K562 (cell line): ENCODE results near the gene DGLUCY. TPM values are rescaled to one million over a fixed set of nuclear protein-coding genes. Genes with fewer than 3 reads are reported as not detected.
A peak's percentile ranks its signal among the peaks of the same experiment; 100 is the strongest.

ENCODE experiments used
- ATAC-seq: fragments of 200-7000 bp; cut with Tn5 transposase; 3 replicates; pipeline ENCODE4 v1.9.1; 2020; ENCODE audit warnings: moderate library complexity
- BruUV-seq: library from RNA; stranded (reverse); fragments of 400-500 nt; replicated peaks from 2 replicates; lab custom pipeline; 2021; lab: Mats Ljungman, UMichigan
- CTCF ChIA-PET: fragments of 300-600 bp; formaldehyde crosslinking; extraction: SDS; loops from one replicate; lab custom pipeline; 2021; ENCODE audit warnings: low intra/inter-chr PET ratio; lab: Yijun Ruan, JAX
- POLR2A ChIA-PET: fragments of 300-600, 350-650 bp; sonication (Branson Sonifier 250); formaldehyde crosslinking; extraction: SDS; loops from one replicate; lab custom pipeline; 2021; ENCODE audit warnings: antibody characterized with exemption, inconsistent platforms; lab: Yijun Ruan, JAX
- DNase-seq, 4 experiments: peaks; one replicate each; pipeline versions ENCODE4 v3.0.0 to v3.0.0-alpha.2; 2011 to 2018; ENCODE audit warnings: low spot score in 3 of 4, mixed read lengths in 3 of 4; ENCODE audit errors: extremely low read depth in 1 of 4
- FAIRE-seq: peaks from 2 replicates; lab custom pipeline; 2011; peaks lifted over from hg19 to GRCh38; lab: Jason Lieb, UNC
- H2AFZ ChIP-seq: 2 replicates; pipeline ENCODE4 v1.6.0; 2011; ENCODE audit warnings: low read depth, low read length, control low read depth, inconsistent platforms
- H3K27ac ChIP-seq: fragments of 200-600 bp; 3 replicates; pipeline ENCODE4 v1.8.0; 2011; ENCODE audit warnings: low read depth, mild to moderate bottlenecking, control low read depth, inconsistent platforms, low read length, moderate library complexity, mixed read lengths; ENCODE audit errors: extremely low read depth
- H3K27me3 ChIP-seq, 2 experiments: fragments of 300-600 bp in 1 of 2; 2 replicates in 1 of 2; 3 replicates in 1 of 2; pipeline versions ENCODE4 v1.6.0 to v1.8.0; 2011; ENCODE audit warnings: inconsistent platforms in 2 of 2, low read length in 2 of 2, mild to moderate bottlenecking in 1 of 2, mixed read lengths in 1 of 2, moderate library complexity in 1 of 2; ENCODE audit not compliant: control insufficient read depth in 2 of 2, insufficient read depth in 2 of 2
- H3K36me3 ChIP-seq: fragments of 300-600 bp; 3 replicates; pipeline ENCODE4 v1.8.0; 2011; ENCODE audit warnings: mild to moderate bottlenecking, low read length, inconsistent platforms; ENCODE audit not compliant: control insufficient read depth, insufficient read depth
- H3K4me1 ChIP-seq, 2 experiments: fragments of 200-600 bp in 1 of 2; replicated peaks in 1 of 2; 2 replicates in 1 of 2; 3 replicates in 1 of 2; pipeline versions ENCODE4 v1.5.1 to v1.8.0; 2011; ENCODE audit warnings: inconsistent platforms in 2 of 2, low read length in 2 of 2, mild to moderate bottlenecking in 1 of 2, mixed read lengths in 1 of 2, moderate library complexity in 1 of 2; ENCODE audit not compliant: control insufficient read depth in 2 of 2, insufficient read depth in 2 of 2
- H3K4me2 ChIP-seq: 2 replicates; pipeline ENCODE4 v1.6.1; 2011; ENCODE audit warnings: low read length, control low read depth, inconsistent platforms, mixed read lengths; ENCODE audit not compliant: insufficient read depth
- H3K4me3 ChIP-seq: fragments of 200-600 bp; sonication (generic), shearing (Covaris generic); 2 replicates; pipeline ENCODE4 v1.5.1; 2016; ENCODE audit warnings: control low read depth, inconsistent platforms
- H3K79me2 ChIP-seq: fragments of 200-600 bp; 3 replicates; pipeline ENCODE4 v1.8.0; 2011; ENCODE audit warnings: low read length, inconsistent platforms; ENCODE audit not compliant: control insufficient read depth, insufficient read depth
- H3K9ac ChIP-seq, 2 experiments: 2 replicates each; pipeline versions ENCODE4 v1.6.0 to v1.6.1; 2011; ENCODE audit warnings: low read depth in 2 of 2, low read length in 2 of 2, control low read depth in 1 of 2, inconsistent platforms in 1 of 2, mild to moderate bottlenecking in 1 of 2, mixed read lengths in 1 of 2; ENCODE audit not compliant: insufficient read depth in 1 of 2
- H3K9me1 ChIP-seq: one replicate; pipeline ENCODE4 v1.6.0; 2011; ENCODE audit warnings: inconsistent platforms, mild to moderate bottlenecking, low read length, moderate library complexity; ENCODE audit not compliant: control insufficient read depth, insufficient read depth
- H3K9me3 ChIP-seq: replicated peaks from 2 replicates; pipeline ENCODE4 v1.5.1; 2011; ENCODE audit warnings: low read depth, low read length, inconsistent platforms; ENCODE audit not compliant: control insufficient read depth, insufficient read depth
- H4K20me1 ChIP-seq: replicated peaks from 2 replicates; pipeline ENCODE4 v1.6.1; 2011; ENCODE audit warnings: low read length, inconsistent platforms, mixed read lengths; ENCODE audit not compliant: control insufficient read depth, insufficient read depth
- ARID2 ChIP-seq: fragments of 450-650 bp; IDR thresholded peaks from 2 replicates; pipeline ENCODE4 v1.6.1; 2017; ENCODE audit warnings: antibody characterized with exemption, mild to moderate bottlenecking
- DEAF1 ChIP-seq: fragments of 450-650 bp; formaldehyde crosslinking; IDR thresholded peaks from 2 replicates; pipeline ENCODE4 v1.4.0; 2020; ENCODE audit warnings: mild to moderate bottlenecking, moderate library complexity
- EWSR1 ChIP-seq: fragments of 450-650 bp; IDR thresholded peaks from 2 replicates; pipeline ENCODE4 v1.6.1; 2018; ENCODE audit warnings: borderline replicate concordance, mild to moderate bottlenecking, low read depth, moderate library complexity; ENCODE audit not compliant: partially characterized antibody
- FOXK2 ChIP-seq, 2 experiments: fragments of 450-650 bp; IDR thresholded peaks in 1 of 2; conservative IDR thresholded peaks in 1 of 2; 2 replicates each; pipeline ENCODE4 v1.6.1; 2016; ENCODE audit warnings: low read depth in 2 of 2, mild to moderate bottlenecking in 1 of 2
- JUNB ChIP-seq: fragments of 450-650 bp; formaldehyde crosslinking; conservative IDR thresholded peaks from 2 replicates; pipeline ENCODE4 v1.4.0; 2020; ENCODE audit warnings: mild to moderate bottlenecking
- LEF1 ChIP-seq: fragments of 450-650 bp; IDR thresholded peaks from 2 replicates; pipeline ENCODE4 v1.6.1; 2016; ENCODE audit warnings: mild to moderate bottlenecking
- MEIS2 ChIP-seq: fragments of 450-650 bp; IDR thresholded peaks from 2 replicates; pipeline ENCODE4 v1.6.1; 2014; ENCODE audit warnings: mild to moderate bottlenecking; ENCODE audit not compliant: partially characterized antibody
- PURB ChIP-seq: sonication (generic); formaldehyde crosslinking; IDR thresholded peaks from 2 replicates; pipeline ENCODE4 v1.9.0; 2021; ENCODE audit warnings: low read depth, mild to moderate bottlenecking, missing genetic modification reagents
- RAD21 ChIP-seq, 2 experiments: fragments of 250-450 bp in 1 of 2; fragments of 450-650 bp in 1 of 2; sonication (Bioruptor Pico) in 1 of 2; formaldehyde crosslinking in 1 of 2; IDR thresholded peaks in 1 of 2; conservative IDR thresholded peaks in 1 of 2; 2 replicates each; pipeline versions ENCODE4 v1.4.0 to v1.8.0; 2020 to 2022; ENCODE audit warnings: mild to moderate bottlenecking in 2 of 2, moderate library complexity in 1 of 2
- SREBF1 ChIP-seq: fragments of 150-350 bp; IDR thresholded peaks from 2 replicates; pipeline ENCODE4 v1.6.1; 2014; ENCODE audit warnings: antibody characterized with exemption, low read depth, low read length, borderline replicate concordance
- ZNF551 ChIP-seq: fragments of 250-450 bp; sonication (Bioruptor Pico); IDR thresholded peaks from 2 replicates; pipeline ENCODE4 v1.5.0; 2021; ENCODE audit warnings: mild to moderate bottlenecking, moderate library complexity
- WGBS: fragments of 100-300 bp; shearing (Covaris generic); methylation state at CpG from one replicate; pipeline ENCODE4 v1.1.6; 2016; ENCODE audit warnings: low coverage, mixed read lengths; ENCODE audit not compliant: insufficient coverage; ENCODE audit errors: missing lambda C conversion rate; 5-methylcytosine and 5-hydroxymethylcytosine counted together
- in situ Hi-C: fragments of 300-500 bp; cut with MboI; formaldehyde crosslinking; loops from 4 replicates; pipeline ENCODE4 v1.15.0; 2018; ENCODE audit warnings: inconsistent platforms, mixed read lengths
- intact Hi-C: fragments of 100-400 bp; cut with micrococcal nuclease; formaldehyde crosslinking; loops from 2 replicates; pipeline ENCODE4 v1.14.2; 2022
- polyA plus RNA-seq, 8 experiments: library from polyadenylated mRNA; depleted of rRNA in 4 of 8; stranded (reverse) in 5 of 8; unstranded in 3 of 8; fragments of >200 nt; fragmentation: Nextera tagmentation in 2 of 8; fragmentation: Illumina TruSeq in 1 of 8; extraction: Ambion mirVana in 2 of 8; extraction: Trizol in 1 of 8; gene quantifications; 2 replicates each; pipeline versions ENCODE4 v1.2.1 to v1.2.3, GENCODE V29; 2011 to 2014; ENCODE audit warnings: inconsistent platforms in 1 of 8, missing spikeins in 1 of 8
- total RNA-seq, 7 experiments: library from RNA; depleted of rRNA in 6 of 7; stranded (reverse); fragments of >200 nt in 6 of 7; fragmentation: Illumina TruSeq in 2 of 7; extraction: Trizol in 2 of 7; gene quantifications; 2 replicates each; pipeline versions ENCODE4 v1.2.1 to v1.2.3, GENCODE V29; 2011 to 2021; ENCODE audit warnings: low replicate concordance in 1 of 7
- TF ChIP-seq, protein P1 (sequence below): fragments of 250-450 bp; sonication (Bioruptor Pico); IDR thresholded peaks from 2 replicates; pipeline ENCODE4 v1.8.0; 2021; ENCODE audit warnings: mild to moderate bottlenecking, moderate library complexity
- TF ChIP-seq, protein P2 (sequence below), 2 experiments: IDR thresholded peaks in 1 of 2; conservative IDR thresholded peaks in 1 of 2; 2 replicates each; pipeline ENCODE4 v1.6.1; 2016; ENCODE audit warnings: low read depth in 2 of 2, mild to moderate bottlenecking in 1 of 2, missing compliant biosample characterization in 1 of 2, missing genetic modification characterization in 1 of 2, moderate library complexity in 1 of 2

The DGLUCY gene
- total and polyA plus RNA-seq, 9 of the 15 experiments (the other 6 are each of a cell fraction or from before 2014, with no cell fraction given): 9.9 to 28.4 (median 21.0) TPM

DNA sequence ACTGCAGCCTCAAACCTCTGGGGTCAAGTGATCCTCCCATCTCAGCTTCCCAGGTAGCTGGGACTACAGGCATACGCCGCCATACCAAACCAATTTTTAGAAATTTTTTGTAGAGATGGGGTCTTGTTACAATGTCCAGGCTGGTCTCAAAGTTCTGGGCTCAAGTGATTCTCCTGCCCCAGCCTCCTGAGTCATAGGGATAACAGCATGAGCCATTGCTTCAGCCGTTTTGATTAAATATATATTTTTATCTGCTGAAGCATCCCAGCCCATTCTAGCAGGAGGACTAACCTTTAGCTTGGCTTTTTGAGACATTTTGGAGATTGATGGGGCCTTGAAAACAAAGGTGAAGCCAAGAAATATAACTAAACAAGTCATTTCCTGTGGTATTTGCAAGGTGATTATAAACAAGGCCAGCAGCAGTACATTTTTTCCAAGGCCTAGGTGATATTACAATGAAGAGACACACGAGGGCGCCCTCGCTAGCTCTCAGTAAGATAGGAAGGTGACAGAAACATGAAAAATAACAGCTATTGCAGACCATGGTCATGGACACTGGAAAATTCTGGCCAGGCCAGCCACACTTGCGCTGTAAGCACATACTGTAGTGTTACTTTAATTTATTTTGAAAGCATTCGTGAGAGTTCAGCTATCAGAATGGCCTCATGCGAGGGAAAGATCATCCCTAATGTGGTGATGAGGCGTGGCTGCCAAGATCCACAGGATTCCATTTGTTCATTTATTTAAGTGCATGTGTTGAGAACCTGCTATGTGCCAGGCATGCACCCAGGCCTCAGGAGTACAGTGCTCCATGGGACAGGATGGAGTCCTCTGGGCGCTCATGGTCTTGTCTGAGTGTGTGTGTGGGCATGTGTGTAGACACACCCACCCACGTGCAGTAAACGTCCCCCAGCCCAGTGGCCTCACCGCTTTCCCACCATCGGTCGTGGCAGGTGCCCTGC lies 63.5 kb downstream of the DGLUCY start:
- Histone ChIP-seq H3K9ac (no peak overlapping the region), H3K79me2 (no peaks in the 10 kb centered on the region), H3K4me1 (peaks cover 0 to 2% of the 10 kb centered on the region in 2 experiments; a peak in 2 of 5 replicates), H3K4me2 (no peak overlapping the region), H3K27me3 (no peaks in the 10 kb centered on the region), H3K27ac (no peak overlapping the region), H3K9me1 (no peaks in the 10 kb centered on the region), H2AFZ (no peak overlapping the region), H4K20me1 (no peaks in the 10 kb centered on the region; the same call in 1 of the 2 replicates), H3K9me3 (no peaks in the 10 kb centered on the region), H3K4me3 (no peak overlapping the region), H3K36me3 (peaks cover 34% of the 10 kb centered on the region; the same call in 1 of the 3 replicates)
- DNase-seq (peak; percentile 38 to 73 (median 48)), ATAC-seq (peak; percentile 83), FAIRE-seq (peak; percentile 79)
- in situ Hi-C loops (loop anchor here (5.0 kb wide), 2 partner anchors 110 to 275 kb away; no protein-coding TSS in a partner anchor), intact Hi-C loops (loop anchor here (1.0 to 10.0 kb wide), 4 partner anchors 25 to 237 kb away; partner anchors contain the start of gene CCDC88C)
- no TSS peak for BruUV-seq
- POLR2A ChIA-PET: no interaction called here
- WGBS: 60% methylated on average over 14 of the region's 16 CpGs
- CTCF ChIA-PET: interaction anchor here (0.6 to 2.6 kb wide), 3 partner anchors 109 to 274 kb away, joined by 3 to 29 read pairs (median 7); no protein-coding TSS in a partner anchor
- TF ChIP-seq MEIS2 (peak; percentile 46), EWSR1 (no peak), SREBF1 (no peak), PURB (CRISPR knock-in tag) (no peak), FOXK2 (conservative IDR thresholded peaks at IDR 0.05 in 1 of 2, IDR thresholded peaks at IDR 0.05 in 1 of 2; ENCODE audit: low read depth in 2 of 2) (peak; percentile 48 to 62), DEAF1 (CRISPR knock-in tag) (peak; percentile 74), RAD21 (CRISPR knock-in tag; conservative IDR thresholded peaks at IDR 0.05 in 1 of 2, IDR thresholded peaks at IDR 0.05 in 1 of 2) (peak; percentile 77 to 91), ZNF551 (CRISPR knock-in tag) (no peak), LEF1 (no peak), JUNB (CRISPR knock-in tag) (no peak), ARID2 (peak; percentile 62; the same call in 1 of the 2 replicates)
- TF ChIP-seq, protein P1, sequence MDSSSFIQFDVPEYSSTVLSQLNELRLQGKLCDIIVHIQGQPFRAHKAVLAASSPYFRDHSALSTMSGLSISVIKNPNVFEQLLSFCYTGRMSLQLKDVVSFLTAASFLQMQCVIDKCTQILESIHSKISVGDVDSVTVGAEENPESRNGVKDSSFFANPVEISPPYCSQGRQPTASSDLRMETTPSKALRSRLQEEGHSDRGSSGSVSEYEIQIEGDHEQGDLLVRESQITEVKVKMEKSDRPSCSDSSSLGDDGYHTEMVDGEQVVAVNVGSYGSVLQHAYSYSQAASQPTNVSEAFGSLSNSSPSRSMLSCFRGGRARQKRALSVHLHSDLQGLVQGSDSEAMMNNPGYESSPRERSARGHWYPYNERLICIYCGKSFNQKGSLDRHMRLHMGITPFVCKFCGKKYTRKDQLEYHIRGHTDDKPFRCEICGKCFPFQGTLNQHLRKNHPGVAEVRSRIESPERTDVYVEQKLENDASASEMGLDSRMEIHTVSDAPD: no peak
- TF ChIP-seq, protein P2, sequence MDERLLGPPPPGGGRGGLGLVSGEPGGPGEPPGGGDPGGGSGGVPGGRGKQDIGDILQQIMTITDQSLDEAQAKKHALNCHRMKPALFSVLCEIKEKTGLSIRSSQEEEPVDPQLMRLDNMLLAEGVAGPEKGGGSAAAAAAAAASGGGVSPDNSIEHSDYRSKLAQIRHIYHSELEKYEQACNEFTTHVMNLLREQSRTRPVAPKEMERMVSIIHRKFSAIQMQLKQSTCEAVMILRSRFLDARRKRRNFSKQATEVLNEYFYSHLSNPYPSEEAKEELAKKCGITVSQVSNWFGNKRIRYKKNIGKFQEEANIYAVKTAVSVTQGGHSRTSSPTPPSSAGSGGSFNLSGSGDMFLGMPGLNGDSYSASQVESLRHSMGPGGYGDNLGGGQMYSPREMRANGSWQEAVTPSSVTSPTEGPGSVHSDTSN (CRISPR knock-in tag; IDR thresholded peaks at IDR 0.05; ENCODE audit: low read depth): no peak
- TF ChIP-seq, protein P2 (tag; conservative IDR thresholded peaks at IDR 0.05; ENCODE audit: low read depth): 0 out of 2 replicates have a peak, but pooled peaks have one; percentile 30
